Measurements from ENCODE around the gene RAB3IL1. TPM values are rescaled to one million over a fixed set of nuclear protein-coding genes. Genes with fewer than 3 reads are reported as not detected.

RAB3IL1 gene
- total and polyA plus RNA-seq, 2 of the 13 experiments (the other 11 are each of a cell fraction or from before 2014, with no cell fraction given) = 1.2 to 2.0 TPM

- no peak for FAIRE-seq
- H3K4me3 ChIP-seq (replicated peaks in 1 of 3; ENCODE audit: insufficient read depth in 1 of 3, low read depth in 2 of 3, low read length in 3 of 3) = peak overlapping the region; percentile 37 to 71 (median 38); a peak in 4 of 6 replicates
- in situ Hi-C loops (cut with HindIII; ENCODE audit: extremely low pct_ligation_motif_present, low pct_unique_long_range_greater_than_20kb) = no loop called here
- H3K9me3 ChIP-seq (ENCODE audit: low read length) = no peaks in the 10 kb centered on the region
- H3K27ac ChIP-seq (ENCODE audit: extremely low read length, insufficient read depth, low read length) = no peak overlapping the region
- intact Hi-C loops (cut with micrococcal nuclease; ENCODE audit: unreplicated experiment) = no loop called here
- WGBS (ENCODE audit: low lambda C conversion rate) = 11% methylated on average over 4 of the region's 32 CpGs
- no TSS peak for BruUV-seq (replicated peaks)
- peak overlapping the region; percentile 77 for H3K4me2 ChIP-seq (ENCODE audit: low read depth, low read length)
- no peak for DNase-seq (ENCODE audit: low spot score)
- no peaks in the 10 kb centered on the region for H4K20me1 ChIP-seq (ENCODE audit: insufficient read depth, low read length)
- CTCF ChIA-PET (ENCODE audit: low intra/inter-chr PET ratio, low total read pairs) = no interaction called here
- no peaks in the 10 kb centered on the region for H3K79me2 ChIP-seq (ENCODE audit: insufficient read depth, low read length)
- TF ChIP-seq RARG (CRISPR knock-in tag; IDR thresholded peaks at IDR 0.05; ENCODE audit: low read depth) (no peak), SMAD9 (CRISPR knock-in tag; IDR thresholded peaks at IDR 0.05) (no peak), ZNF274 (CRISPR knock-in tag; IDR thresholded peaks at IDR 0.05) (no peak), ATM (IDR thresholded peaks at IDR 0.05; ENCODE audit: borderline replicate concordance) (no peak), ZNF234 (CRISPR knock-in tag; conservative IDR thresholded peaks at IDR 0.05) (no peak), ZBTB33 (CRISPR knock-in tag; IDR thresholded peaks at IDR 0.05) (no peak)
- TF ChIP-seq, protein P1, sequence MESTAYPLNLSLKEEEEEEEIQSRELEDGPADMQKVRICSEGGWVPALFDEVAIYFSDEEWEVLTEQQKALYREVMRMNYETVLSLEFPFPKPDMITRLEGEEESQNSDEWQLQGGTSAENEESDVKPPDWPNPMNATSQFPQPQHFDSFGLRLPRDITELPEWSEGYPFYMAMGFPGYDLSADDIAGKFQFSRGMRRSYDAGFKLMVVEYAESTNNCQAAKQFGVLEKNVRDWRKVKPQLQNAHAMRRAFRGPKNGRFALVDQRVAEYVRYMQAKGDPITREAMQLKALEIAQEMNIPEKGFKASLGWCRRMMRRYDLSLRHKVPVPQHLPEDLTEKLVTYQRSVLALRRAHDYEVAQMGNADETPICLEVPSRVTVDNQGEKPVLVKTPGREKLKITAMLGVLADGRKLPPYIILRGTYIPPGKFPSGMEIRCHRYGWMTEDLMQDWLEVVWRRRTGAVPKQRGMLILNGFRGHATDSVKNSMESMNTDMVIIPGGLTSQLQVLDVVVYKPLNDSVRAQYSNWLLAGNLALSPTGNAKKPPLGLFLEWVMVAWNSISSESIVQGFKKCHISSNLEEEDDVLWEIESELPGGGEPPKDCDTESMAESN (CRISPR knock-in tag; conservative IDR thresholded peaks at IDR 0.05) = no peak
- H3K4me1 ChIP-seq (ENCODE audit: insufficient read depth, low read length) = peaks cover 42% of the 10 kb centered on the region
- no peak for ATAC-seq
- POLR2A ChIA-PET = interaction anchor here (1.4 to 2.2 kb wide), 2 partner anchors 12 to 33 kb away, joined by 3 to 11 read pairs; no protein-coding TSS in a partner anchor
- no peaks in the 10 kb centered on the region for H3K36me3 ChIP-seq (replicated peaks in 1 of 2; ENCODE audit: control insufficient read depth in 1 of 2, insufficient read depth in 2 of 2, low read length in 2 of 2)
- no peak overlapping the region for H2AFZ ChIP-seq (ENCODE audit: low read length)
- H3K9ac ChIP-seq (ENCODE audit: insufficient read depth, low read depth, low read length) = no peak overlapping the region
- H3K27me3 ChIP-seq (ENCODE audit: control insufficient read depth in 1 of 2, insufficient read depth in 2 of 2, low read length in 2 of 2) = peaks cover 11 to 39% of the 10 kb centered on the region in 2 experiments
Observed at GRCh38 chr11:61916737-61917333, 531 bp downstream of the RAB3IL1 start.
